WTC11 (cell line): ENCODE measurements around the gene TCEAL3. TPM values are rescaled to one million over a fixed set of nuclear protein-coding genes. Genes with fewer than 3 reads are reported as not detected.

Experiments
- ATAC-seq: fragments of 200-7000 bp; cut with Tn5 transposase; 2 replicates; pipeline ENCODE4 v1.10.0; 2021; ENCODE audit warnings: mild to moderate bottlenecking, moderate library complexity
- CTCF ChIA-PET: fragments of 300-600 bp; sonication (Branson Sonifier 250); formaldehyde crosslinking; loops from one replicate; lab custom pipeline; 2021; ENCODE audit warnings: antibody characterized with exemption; lab: Charles Lee
- POLR2A ChIA-PET: fragments of 350-600 bp; sonication (Branson Sonifier 250); formaldehyde crosslinking; loops from one replicate; lab custom pipeline; 2021; ENCODE audit warnings: antibody characterized with exemption; lab: Charles Lee
- DNase-seq: peaks from one replicate; pipeline ENCODE4 v3.0.0; 2021; ENCODE audit warnings: low spot score
- H3K27ac Mint-ChIP-seq: 2 replicates; pipeline ENCODE4 v1.8.0; 2021; ENCODE audit warnings: mixed read lengths
- H3K27me3 Mint-ChIP-seq: 2 replicates; pipeline ENCODE4 v1.8.0; 2021; ENCODE audit warnings: low read depth, mild to moderate bottlenecking, moderate library complexity, mixed read lengths
- H3K36me3 Mint-ChIP-seq: 2 replicates; pipeline ENCODE4 v1.8.0; 2021; ENCODE audit warnings: mixed read lengths
- H3K4me1 Mint-ChIP-seq: 2 replicates; pipeline ENCODE4 v1.8.0; 2022; ENCODE audit warnings: mixed read lengths
- H3K4me3 Mint-ChIP-seq: 2 replicates; pipeline ENCODE4 v1.8.0; 2021; ENCODE audit warnings: mild to moderate bottlenecking, moderate library complexity, mixed read lengths
- H3K9me3 Mint-ChIP-seq: 2 replicates; pipeline ENCODE4 v1.8.0; 2021; ENCODE audit warnings: mixed read lengths
- EMX1 ChIP-seq: fragments of 250-450 bp; sonication (Bioruptor Pico); IDR thresholded peaks from 2 replicates; pipeline ENCODE4 v1.8.0; 2021; ENCODE audit warnings: mild to moderate bottlenecking
- ETV6 ChIP-seq: sonication (generic); formaldehyde crosslinking; IDR thresholded peaks from 2 replicates; pipeline ENCODE4 v1.8.1; 2022; ENCODE audit warnings: mild to moderate bottlenecking, missing genetic modification reagents
- FOXP1 ChIP-seq: sonication (generic); formaldehyde crosslinking; IDR thresholded peaks from 2 replicates; pipeline ENCODE4 v1.8.0; 2022; ENCODE audit warnings: missing genetic modification reagents, mild to moderate bottlenecking, moderate library complexity, borderline replicate concordance
- GABPB1 ChIP-seq: sonication (generic); formaldehyde crosslinking; IDR thresholded peaks from 2 replicates; pipeline ENCODE4 v1.8.1; 2023; ENCODE audit warnings: mild to moderate bottlenecking, missing genetic modification reagents
- GRHL2 ChIP-seq: fragments of 250-450 bp; sonication (Bioruptor Pico); IDR thresholded peaks from 2 replicates; pipeline ENCODE4 v1.8.0; 2022; ENCODE audit warnings: mild to moderate bottlenecking, moderate library complexity; ENCODE audit not compliant: insufficient replicate concordance, severe bottlenecking
- JAZF1 ChIP-seq: fragments of 250-450 bp; sonication (Bioruptor Pico); IDR thresholded peaks from 2 replicates; pipeline ENCODE4 v1.9.0; 2021; ENCODE audit warnings: moderate library complexity, mild to moderate bottlenecking, inconsistent platforms
- NFYB ChIP-seq: sonication (generic); formaldehyde crosslinking; conservative IDR thresholded peaks from 2 replicates; pipeline ENCODE4 v1.8.0; 2022; ENCODE audit warnings: low read depth, missing genetic modification reagents
- NR2C2 ChIP-seq: sonication (generic); formaldehyde crosslinking; IDR thresholded peaks from 2 replicates; pipeline ENCODE4 v1.8.0; 2022; ENCODE audit warnings: mild to moderate bottlenecking, missing genetic modification reagents
- RORB ChIP-seq: fragments of 250-450 bp; sonication (Bioruptor Pico); IDR thresholded peaks from 2 replicates; pipeline ENCODE4 v1.9.0; 2021; ENCODE audit warnings: mild to moderate bottlenecking
- SOX15 ChIP-seq: fragments of 250-450 bp; sonication (Bioruptor Pico); IDR thresholded peaks from 2 replicates; pipeline ENCODE4 v1.9.0; 2021; ENCODE audit warnings: mild to moderate bottlenecking
- ZNF121 ChIP-seq: sonication (generic); formaldehyde crosslinking; IDR thresholded peaks from 2 replicates; pipeline ENCODE4 v1.8.0; 2023; ENCODE audit warnings: missing genetic modification reagents
- ZNF263 ChIP-seq: sonication (generic); formaldehyde crosslinking; IDR thresholded peaks from 2 replicates; pipeline ENCODE4 v1.8.1; 2022; ENCODE audit warnings: low read depth, mild to moderate bottlenecking, moderate library complexity, missing genetic modification reagents
- ZNF671 ChIP-seq: fragments of 250-450 bp; sonication (Bioruptor Pico); IDR thresholded peaks from 2 replicates; pipeline ENCODE4 v1.8.0; 2021; ENCODE audit warnings: mild to moderate bottlenecking
- total RNA-seq: library from RNA; stranded (reverse); gene quantifications from 3 replicates; pipeline ENCODE4 v1.2.3, GENCODE V29; 2021
- TF ChIP-seq, protein P1 (sequence below): fragments of 250-450 bp; sonication (Bioruptor Pico); IDR thresholded peaks from 2 replicates; pipeline ENCODE4 v1.9.0; 2021; ENCODE audit warnings: mild to moderate bottlenecking, borderline replicate concordance
- TF ChIP-seq, protein P2 (sequence below): sonication (generic); formaldehyde crosslinking; IDR thresholded peaks from 2 replicates; pipeline ENCODE4 v1.8.1; 2022; ENCODE audit warnings: low read depth, missing genetic modification reagents, borderline replicate concordance
- TF ChIP-seq, protein P3 (sequence below): sonication (generic); formaldehyde crosslinking; conservative IDR thresholded peaks from 2 replicates; pipeline ENCODE4 v1.8.1; 2023; ENCODE audit warnings: mild to moderate bottlenecking, low read depth, missing genetic modification reagents, moderate library complexity

The TCEAL3 gene
- total RNA-seq, 1 experiment from 2014 or later: 9.3 TPM

DNA sequence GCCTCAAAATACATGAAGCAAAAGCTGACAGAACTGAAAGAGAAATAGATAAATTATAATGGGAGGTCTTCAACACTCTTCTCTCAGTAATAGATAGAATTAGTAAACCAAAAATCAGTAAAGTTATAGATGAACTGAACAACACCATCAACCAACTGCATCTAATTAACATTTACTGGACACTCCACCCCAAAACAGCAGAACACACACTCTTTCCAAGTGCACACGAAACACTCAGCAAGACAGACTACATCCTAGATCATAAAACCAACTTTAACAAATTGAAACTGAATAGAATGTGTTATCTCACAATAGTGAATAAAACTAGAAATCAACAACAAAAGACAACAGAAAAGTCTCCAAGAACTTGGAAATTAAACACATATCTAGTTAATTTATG is 47.5 kb upstream of the TCEAL3 start (continued):
- TF ChIP-seq, protein P1, sequence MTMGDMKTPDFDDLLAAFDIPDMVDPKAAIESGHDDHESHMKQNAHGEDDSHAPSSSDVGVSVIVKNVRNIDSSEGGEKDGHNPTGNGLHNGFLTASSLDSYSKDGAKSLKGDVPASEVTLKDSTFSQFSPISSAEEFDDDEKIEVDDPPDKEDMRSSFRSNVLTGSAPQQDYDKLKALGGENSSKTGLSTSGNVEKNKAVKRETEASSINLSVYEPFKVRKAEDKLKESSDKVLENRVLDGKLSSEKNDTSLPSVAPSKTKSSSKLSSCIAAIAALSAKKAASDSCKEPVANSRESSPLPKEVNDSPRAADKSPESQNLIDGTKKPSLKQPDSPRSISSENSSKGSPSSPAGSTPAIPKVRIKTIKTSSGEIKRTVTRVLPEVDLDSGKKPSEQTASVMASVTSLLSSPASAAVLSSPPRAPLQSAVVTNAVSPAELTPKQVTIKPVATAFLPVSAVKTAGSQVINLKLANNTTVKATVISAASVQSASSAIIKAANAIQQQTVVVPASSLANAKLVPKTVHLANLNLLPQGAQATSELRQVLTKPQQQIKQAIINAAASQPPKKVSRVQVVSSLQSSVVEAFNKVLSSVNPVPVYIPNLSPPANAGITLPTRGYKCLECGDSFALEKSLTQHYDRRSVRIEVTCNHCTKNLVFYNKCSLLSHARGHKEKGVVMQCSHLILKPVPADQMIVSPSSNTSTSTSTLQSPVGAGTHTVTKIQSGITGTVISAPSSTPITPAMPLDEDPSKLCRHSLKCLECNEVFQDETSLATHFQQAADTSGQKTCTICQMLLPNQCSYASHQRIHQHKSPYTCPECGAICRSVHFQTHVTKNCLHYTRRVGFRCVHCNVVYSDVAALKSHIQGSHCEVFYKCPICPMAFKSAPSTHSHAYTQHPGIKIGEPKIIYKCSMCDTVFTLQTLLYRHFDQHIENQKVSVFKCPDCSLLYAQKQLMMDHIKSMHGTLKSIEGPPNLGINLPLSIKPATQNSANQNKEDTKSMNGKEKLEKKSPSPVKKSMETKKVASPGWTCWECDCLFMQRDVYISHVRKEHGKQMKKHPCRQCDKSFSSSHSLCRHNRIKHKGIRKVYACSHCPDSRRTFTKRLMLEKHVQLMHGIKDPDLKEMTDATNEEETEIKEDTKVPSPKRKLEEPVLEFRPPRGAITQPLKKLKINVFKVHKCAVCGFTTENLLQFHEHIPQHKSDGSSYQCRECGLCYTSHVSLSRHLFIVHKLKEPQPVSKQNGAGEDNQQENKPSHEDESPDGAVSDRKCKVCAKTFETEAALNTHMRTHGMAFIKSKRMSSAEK (CRISPR knock-in tag): no peak
- TF ChIP-seq GRHL2 (CRISPR knock-in tag) (no peak), JAZF1 (CRISPR knock-in tag) (no peak), ZNF671 (no peak), FOXP1 (CRISPR knock-in tag) (no peak), GABPB1 (CRISPR knock-in tag) (no peak)
- TF ChIP-seq, protein P2, sequence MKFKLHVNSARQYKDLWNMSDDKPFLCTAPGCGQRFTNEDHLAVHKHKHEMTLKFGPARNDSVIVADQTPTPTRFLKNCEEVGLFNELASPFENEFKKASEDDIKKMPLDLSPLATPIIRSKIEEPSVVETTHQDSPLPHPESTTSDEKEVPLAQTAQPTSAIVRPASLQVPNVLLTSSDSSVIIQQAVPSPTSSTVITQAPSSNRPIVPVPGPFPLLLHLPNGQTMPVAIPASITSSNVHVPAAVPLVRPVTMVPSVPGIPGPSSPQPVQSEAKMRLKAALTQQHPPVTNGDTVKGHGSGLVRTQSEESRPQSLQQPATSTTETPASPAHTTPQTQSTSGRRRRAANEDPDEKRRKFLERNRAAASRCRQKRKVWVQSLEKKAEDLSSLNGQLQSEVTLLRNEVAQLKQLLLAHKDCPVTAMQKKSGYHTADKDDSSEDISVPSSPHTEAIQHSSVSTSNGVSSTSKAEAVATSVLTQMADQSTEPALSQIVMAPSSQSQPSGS (CRISPR knock-in tag): no peak

DNA sequence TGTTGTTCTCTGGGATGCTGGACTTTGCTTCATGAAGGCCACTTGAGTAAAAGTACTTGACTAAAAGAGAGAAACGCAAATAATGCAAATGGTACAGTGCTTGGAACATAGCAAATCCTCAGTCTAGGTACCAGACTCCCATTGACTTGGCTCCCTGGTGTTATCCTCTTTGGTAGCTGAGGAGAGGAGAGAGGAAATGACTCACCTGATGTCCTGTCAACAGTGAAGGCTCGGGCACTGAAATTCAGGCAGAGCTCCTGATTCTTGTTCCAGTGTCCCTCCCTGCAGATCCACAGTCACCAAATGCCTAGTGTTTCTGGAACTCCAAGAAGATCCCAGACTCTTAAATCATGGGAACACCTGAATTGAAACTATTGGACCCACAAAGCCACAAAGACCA is 45.0 kb upstream of the TCEAL3 start:
- Mint-ChIP-seq H3K4me1 (no peaks in the 10 kb centered on the region), H3K27ac (no peak overlapping the region), H3K9me3 (no peaks in the 10 kb centered on the region), H3K27me3 (peaks cover 15% of the 10 kb centered on the region), H3K36me3 (no peaks in the 10 kb centered on the region), H3K4me3 (no peak overlapping the region)
- ChIA-PET CTCF (no interaction called here), POLR2A (no interaction called here)
- ATAC-seq (no peak), DNase-seq (no peak)
- TF ChIP-seq ZNF121: no peak

DNA sequence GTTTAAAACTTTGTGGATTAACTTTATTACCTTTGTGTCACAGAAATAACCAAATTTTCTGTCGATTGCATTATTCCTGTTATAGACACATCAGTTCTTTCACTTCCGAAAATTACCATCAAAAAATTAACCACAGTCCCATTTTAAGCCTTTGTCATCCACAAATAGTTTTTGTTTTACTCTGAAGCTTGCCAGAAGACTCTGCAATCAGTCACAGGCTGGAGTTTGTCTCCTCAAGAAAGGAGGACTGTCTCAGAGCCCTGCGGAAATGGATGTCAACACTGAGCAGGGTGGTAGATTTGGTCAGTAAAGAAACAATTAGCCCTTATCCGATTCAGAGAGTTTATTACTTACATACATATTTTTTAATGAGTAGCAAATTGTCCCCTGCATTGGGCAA is 42.6 kb upstream of the TCEAL3 start:
- H3K4me1 Mint-ChIP-seq: no peaks in the 10 kb centered on the region
- no peaks in the 10 kb centered on the region for H3K9me3 Mint-ChIP-seq
- ATAC-seq: no peak
- no peak overlapping the region for H3K4me3 Mint-ChIP-seq
- CTCF ChIA-PET: no interaction called here
- peaks cover 20% of the 10 kb centered on the region for H3K27me3 Mint-ChIP-seq
- TF ChIP-seq, protein P3, sequence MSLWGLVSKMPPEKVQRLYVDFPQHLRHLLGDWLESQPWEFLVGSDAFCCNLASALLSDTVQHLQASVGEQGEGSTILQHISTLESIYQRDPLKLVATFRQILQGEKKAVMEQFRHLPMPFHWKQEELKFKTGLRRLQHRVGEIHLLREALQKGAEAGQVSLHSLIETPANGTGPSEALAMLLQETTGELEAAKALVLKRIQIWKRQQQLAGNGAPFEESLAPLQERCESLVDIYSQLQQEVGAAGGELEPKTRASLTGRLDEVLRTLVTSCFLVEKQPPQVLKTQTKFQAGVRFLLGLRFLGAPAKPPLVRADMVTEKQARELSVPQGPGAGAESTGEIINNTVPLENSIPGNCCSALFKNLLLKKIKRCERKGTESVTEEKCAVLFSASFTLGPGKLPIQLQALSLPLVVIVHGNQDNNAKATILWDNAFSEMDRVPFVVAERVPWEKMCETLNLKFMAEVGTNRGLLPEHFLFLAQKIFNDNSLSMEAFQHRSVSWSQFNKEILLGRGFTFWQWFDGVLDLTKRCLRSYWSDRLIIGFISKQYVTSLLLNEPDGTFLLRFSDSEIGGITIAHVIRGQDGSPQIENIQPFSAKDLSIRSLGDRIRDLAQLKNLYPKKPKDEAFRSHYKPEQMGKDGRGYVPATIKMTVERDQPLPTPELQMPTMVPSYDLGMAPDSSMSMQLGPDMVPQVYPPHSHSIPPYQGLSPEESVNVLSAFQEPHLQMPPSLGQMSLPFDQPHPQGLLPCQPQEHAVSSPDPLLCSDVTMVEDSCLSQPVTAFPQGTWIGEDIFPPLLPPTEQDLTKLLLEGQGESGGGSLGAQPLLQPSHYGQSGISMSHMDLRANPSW (CRISPR knock-in tag): no peak
- no peak for TF ChIP-seq SOX15 (CRISPR knock-in tag)
- TF ChIP-seq ZNF263 (CRISPR knock-in tag): no peak
- TF ChIP-seq EMX1 (CRISPR knock-in tag): no peak
- no peak for TF ChIP-seq NFYB (CRISPR knock-in tag)
- TF ChIP-seq RORB (CRISPR knock-in tag): no peak
- no peak for TF ChIP-seq ETV6 (CRISPR knock-in tag)
- no peak for TF ChIP-seq NR2C2 (CRISPR knock-in tag)
- TF ChIP-seq, all 79 proteins: peak for 0
- no peak overlapping the region for H3K27ac Mint-ChIP-seq
- no peak for DNase-seq
- H3K36me3 Mint-ChIP-seq: no peaks in the 10 kb centered on the region
- POLR2A ChIA-PET: no interaction called here
